Measurements from ENCODE around the gene ZNF774.

DNA sequence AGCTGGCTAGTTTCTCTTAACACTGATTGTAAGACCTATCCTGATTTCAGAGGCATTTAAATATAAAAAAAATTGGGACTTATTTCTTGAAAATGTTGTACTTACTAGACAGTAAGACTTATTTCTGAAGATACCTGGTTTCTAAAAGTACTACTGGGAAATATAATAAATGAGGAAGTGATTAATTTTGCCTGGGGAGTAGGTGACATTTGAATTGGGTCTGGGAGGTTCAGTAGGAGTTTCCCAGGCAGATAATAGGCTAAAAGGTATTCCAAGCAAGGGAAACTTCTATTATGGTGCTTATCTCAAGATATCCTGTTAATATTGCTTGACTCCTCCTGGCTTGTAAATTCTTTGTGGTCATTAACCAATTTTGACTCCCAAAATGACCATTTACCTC lies 29.4 kb downstream of the ZNF774 start:
- no peak for TF ChIP-seq POLR2AphosphoS5 (IDR thresholded peaks at IDR 0.05; ENCODE audit: low read depth, low read length)
- TF ChIP-seq TAF1 (IDR thresholded peaks at IDR 0.05; ENCODE audit: low read depth, low read length), result no peak
- TF ChIP-seq POLR2A (IDR thresholded peaks at IDR 0.05; ENCODE audit: low read depth, low read length), result no peak
- no peak for TF ChIP-seq PAX5 (IDR thresholded peaks at IDR 0.05; ENCODE audit: insufficient read depth, low read length, severe bottlenecking)

All from GM12891 (cell line).